K562 (cell line): ENCODE results near the gene MLLT6. TPM values are rescaled to one million over a fixed set of nuclear protein-coding genes. Genes with fewer than 3 reads are reported as not detected.

Experiments used
- ATAC-seq: fragments of 200-7000 bp; cut with Tn5 transposase; 3 replicates; pipeline ENCODE4 v1.9.1; 2020; ENCODE audit warnings: moderate library complexity
- BruUV-seq: library from RNA; stranded (reverse); fragments of 400-500 nt; replicated peaks from 2 replicates; lab custom pipeline; 2021; lab: Mats Ljungman, UMichigan
- CTCF ChIA-PET: fragments of 300-600 bp; formaldehyde crosslinking; extraction: SDS; loops from one replicate; lab custom pipeline; 2021; ENCODE audit warnings: low intra/inter-chr PET ratio; lab: Yijun Ruan, JAX
- POLR2A ChIA-PET: fragments of 300-600, 350-650 bp; sonication (Branson Sonifier 250); formaldehyde crosslinking; extraction: SDS; loops from one replicate; lab custom pipeline; 2021; ENCODE audit warnings: antibody characterized with exemption, inconsistent platforms; lab: Yijun Ruan, JAX
- DNase-seq, 4 experiments: peaks; one replicate each; pipeline versions ENCODE4 v3.0.0 to v3.0.0-alpha.2; 2011 to 2018; ENCODE audit warnings: low spot score in 3 of 4, mixed read lengths in 3 of 4; ENCODE audit errors: extremely low read depth in 1 of 4
- FAIRE-seq: peaks from 2 replicates; lab custom pipeline; 2011; peaks lifted over from hg19 to GRCh38; lab: Jason Lieb, UNC
- H2AFZ ChIP-seq: 2 replicates; pipeline ENCODE4 v1.6.0; 2011; ENCODE audit warnings: low read depth, low read length, control low read depth, inconsistent platforms
- H3K27ac ChIP-seq: fragments of 200-600 bp; 3 replicates; pipeline ENCODE4 v1.8.0; 2011; ENCODE audit warnings: low read depth, mild to moderate bottlenecking, control low read depth, inconsistent platforms, low read length, moderate library complexity, mixed read lengths; ENCODE audit errors: extremely low read depth
- H3K27me3 ChIP-seq, 2 experiments: fragments of 300-600 bp in 1 of 2; 2 replicates in 1 of 2; 3 replicates in 1 of 2; pipeline versions ENCODE4 v1.6.0 to v1.8.0; 2011; ENCODE audit warnings: inconsistent platforms in 2 of 2, low read length in 2 of 2, mild to moderate bottlenecking in 1 of 2, mixed read lengths in 1 of 2, moderate library complexity in 1 of 2; ENCODE audit not compliant: control insufficient read depth in 2 of 2, insufficient read depth in 2 of 2
- H3K36me3 ChIP-seq: fragments of 300-600 bp; 3 replicates; pipeline ENCODE4 v1.8.0; 2011; ENCODE audit warnings: mild to moderate bottlenecking, low read length, inconsistent platforms; ENCODE audit not compliant: control insufficient read depth, insufficient read depth
- H3K4me1 ChIP-seq, 2 experiments: fragments of 200-600 bp in 1 of 2; replicated peaks in 1 of 2; 2 replicates in 1 of 2; 3 replicates in 1 of 2; pipeline versions ENCODE4 v1.5.1 to v1.8.0; 2011; ENCODE audit warnings: inconsistent platforms in 2 of 2, low read length in 2 of 2, mild to moderate bottlenecking in 1 of 2, mixed read lengths in 1 of 2, moderate library complexity in 1 of 2; ENCODE audit not compliant: control insufficient read depth in 2 of 2, insufficient read depth in 2 of 2
- H3K4me2 ChIP-seq: 2 replicates; pipeline ENCODE4 v1.6.1; 2011; ENCODE audit warnings: low read length, control low read depth, inconsistent platforms, mixed read lengths; ENCODE audit not compliant: insufficient read depth
- H3K4me3 ChIP-seq: fragments of 200-600 bp; sonication (generic), shearing (Covaris generic); 2 replicates; pipeline ENCODE4 v1.5.1; 2016; ENCODE audit warnings: control low read depth, inconsistent platforms
- H3K79me2 ChIP-seq: fragments of 200-600 bp; 3 replicates; pipeline ENCODE4 v1.8.0; 2011; ENCODE audit warnings: low read length, inconsistent platforms; ENCODE audit not compliant: control insufficient read depth, insufficient read depth
- H3K9ac ChIP-seq, 2 experiments: 2 replicates each; pipeline versions ENCODE4 v1.6.0 to v1.6.1; 2011; ENCODE audit warnings: low read depth in 2 of 2, low read length in 2 of 2, control low read depth in 1 of 2, inconsistent platforms in 1 of 2, mild to moderate bottlenecking in 1 of 2, mixed read lengths in 1 of 2; ENCODE audit not compliant: insufficient read depth in 1 of 2
- H3K9me1 ChIP-seq: one replicate; pipeline ENCODE4 v1.6.0; 2011; ENCODE audit warnings: inconsistent platforms, mild to moderate bottlenecking, low read length, moderate library complexity; ENCODE audit not compliant: control insufficient read depth, insufficient read depth
- H3K9me3 ChIP-seq: replicated peaks from 2 replicates; pipeline ENCODE4 v1.5.1; 2011; ENCODE audit warnings: low read depth, low read length, inconsistent platforms; ENCODE audit not compliant: control insufficient read depth, insufficient read depth
- H4K20me1 ChIP-seq: replicated peaks from 2 replicates; pipeline ENCODE4 v1.6.1; 2011; ENCODE audit warnings: low read length, inconsistent platforms, mixed read lengths; ENCODE audit not compliant: control insufficient read depth, insufficient read depth
- ATF3 ChIP-seq, 2 experiments: fragments of 450-650 bp in 1 of 2; sonication (generic) in 1 of 2; formaldehyde crosslinking in 1 of 2; IDR thresholded peaks in 1 of 2; conservative IDR thresholded peaks in 1 of 2; 2 replicates each; pipeline versions ENCODE4 v1.6.1 to v1.8.1; 2016 to 2023; ENCODE audit warnings: mild to moderate bottlenecking in 2 of 2, moderate library complexity in 2 of 2, inconsistent platforms in 1 of 2, missing genetic modification reagents in 1 of 2
- NCOA6 ChIP-seq: fragments of 450-650 bp; IDR thresholded peaks from 2 replicates; pipeline ENCODE4 v1.6.1; 2017; ENCODE audit warnings: mild to moderate bottlenecking
- POLR2G ChIP-seq: fragments of 200-400 bp; formaldehyde crosslinking; IDR thresholded peaks from 2 replicates; pipeline ENCODE4 v1.6.1; 2017; ENCODE audit warnings: low read depth, mild to moderate bottlenecking, antibody characterized with exemption, low read length, moderate library complexity
- RBFOX2 ChIP-seq: fragments of 200-400 bp; formaldehyde crosslinking; IDR thresholded peaks from 2 replicates; pipeline ENCODE4 v1.6.1; 2017; ENCODE audit warnings: low read depth, mild to moderate bottlenecking, low read length, moderate library complexity
- WGBS: fragments of 100-300 bp; shearing (Covaris generic); methylation state at CpG from one replicate; pipeline ENCODE4 v1.1.6; 2016; ENCODE audit warnings: low coverage, mixed read lengths; ENCODE audit not compliant: insufficient coverage; ENCODE audit errors: missing lambda C conversion rate; 5-methylcytosine and 5-hydroxymethylcytosine counted together
- in situ Hi-C: fragments of 300-500 bp; cut with MboI; formaldehyde crosslinking; loops from 4 replicates; pipeline ENCODE4 v1.15.0; 2018; ENCODE audit warnings: inconsistent platforms, mixed read lengths
- intact Hi-C: fragments of 100-400 bp; cut with micrococcal nuclease; formaldehyde crosslinking; loops from 2 replicates; pipeline ENCODE4 v1.14.2; 2022
- polyA plus RNA-seq, 8 experiments: library from polyadenylated mRNA; depleted of rRNA in 4 of 8; stranded (reverse) in 5 of 8; unstranded in 3 of 8; fragments of >200 nt; fragmentation: Nextera tagmentation in 2 of 8; fragmentation: Illumina TruSeq in 1 of 8; extraction: Ambion mirVana in 2 of 8; extraction: Trizol in 1 of 8; gene quantifications; 2 replicates each; pipeline versions ENCODE4 v1.2.1 to v1.2.3, GENCODE V29; 2011 to 2014; ENCODE audit warnings: inconsistent platforms in 1 of 8, missing spikeins in 1 of 8
- total RNA-seq, 7 experiments: library from RNA; depleted of rRNA in 6 of 7; stranded (reverse); fragments of >200 nt in 6 of 7; fragmentation: Illumina TruSeq in 2 of 7; extraction: Trizol in 2 of 7; gene quantifications; 2 replicates each; pipeline versions ENCODE4 v1.2.1 to v1.2.3, GENCODE V29; 2011 to 2021; ENCODE audit warnings: low replicate concordance in 1 of 7
- TF ChIP-seq, protein P1 (sequence below): sonication (generic); formaldehyde crosslinking; IDR thresholded peaks from 2 replicates; pipeline ENCODE4 v1.9.0; 2022; ENCODE audit warnings: mild to moderate bottlenecking, missing genetic modification reagents

MLLT6 gene
- total and polyA plus RNA-seq, 9 of the 15 experiments (the other 6 are each of a cell fraction or from before 2014, with no cell fraction given), result 3.1 to 71.7 (median 30.0) TPM

DNA sequence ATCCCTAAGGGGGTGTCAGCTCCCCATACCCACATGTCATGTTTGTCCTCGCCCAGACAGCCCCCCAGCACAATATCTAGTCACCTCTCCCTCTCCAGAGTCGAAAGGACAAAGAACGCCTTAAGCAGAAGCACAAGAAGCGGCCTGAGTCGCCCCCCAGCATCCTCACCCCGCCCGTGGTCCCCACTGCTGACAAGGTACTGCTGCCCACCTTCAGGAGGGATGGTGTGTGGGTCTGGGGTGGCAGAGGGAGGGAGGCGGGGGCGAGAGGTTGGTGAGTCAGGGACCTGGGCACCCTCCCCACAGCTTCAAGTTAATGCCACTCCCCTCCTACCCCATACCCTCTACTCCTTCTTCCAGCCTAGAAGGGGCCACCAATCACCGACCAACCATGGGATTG, 7.5 kb downstream of the MLLT6 start:
- Histone ChIP-seq H3K9me3 (no peaks in the 10 kb centered on the region), H3K27me3 (no peaks in the 10 kb centered on the region), H3K9ac (peak overlapping the region in 1 of 2 experiments; percentile 83; a peak in 2 of 4 replicates), H2AFZ (no peak overlapping the region), H3K4me3 (no peak overlapping the region), H3K4me2 (no peak overlapping the region), H4K20me1 (peaks cover 8% of the 10 kb centered on the region; the same call in 1 of the 2 replicates), H3K27ac (no peak overlapping the region), H3K79me2 (peaks cover 5% of the 10 kb centered on the region; the same call in 1 of the 3 replicates), H3K9me1 (peaks cover 4% of the 10 kb centered on the region), H3K4me1 (peaks cover 26 to 51% of the 10 kb centered on the region in 2 experiments), H3K36me3 (peaks cover 83% of the 10 kb centered on the region; the same call in 2 of the 3 replicates)
- in situ Hi-C loops (no loop called here), intact Hi-C loops (no loop called here)
- TF ChIP-seq POLR2G, result peak; percentile 52; the same call in 1 of the 2 replicates
- TF ChIP-seq, protein P1, sequence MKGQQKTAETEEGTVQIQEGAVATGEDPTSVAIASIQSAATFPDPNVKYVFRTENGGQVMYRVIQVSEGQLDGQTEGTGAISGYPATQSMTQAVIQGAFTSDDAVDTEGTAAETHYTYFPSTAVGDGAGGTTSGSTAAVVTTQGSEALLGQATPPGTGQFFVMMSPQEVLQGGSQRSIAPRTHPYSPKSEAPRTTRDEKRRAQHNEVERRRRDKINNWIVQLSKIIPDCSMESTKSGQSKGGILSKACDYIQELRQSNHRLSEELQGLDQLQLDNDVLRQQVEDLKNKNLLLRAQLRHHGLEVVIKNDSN, result no peak
- peak; percentile 44; the same call in 1 of the 2 replicates for TF ChIP-seq RBFOX2
- no peak for TF ChIP-seq ATF3 (IDR thresholded peaks at IDR 0.05)
- no peak for TF ChIP-seq ATF3 (CRISPR knock-in tag; conservative IDR thresholded peaks at IDR 0.05)
- TF ChIP-seq NCOA6, result no peak
- WGBS, result 89% methylated on average over 4 of the region's 10 CpGs
- no peak for DNase-seq
- POLR2A ChIA-PET, result interaction anchor here (1.0 to 2.6 kb wide), 2 partner anchors 11 to 16 kb away, joined by 3 to 15 read pairs; no protein-coding TSS in a partner anchor
- no TSS peak for BruUV-seq
- FAIRE-seq, result no peak
- CTCF ChIA-PET, result no interaction called here
- no peak for ATAC-seq
